SK-MEL-5 (cell line): ENCODE results near the gene HAND1. TPM values are rescaled to one million over a fixed set of nuclear protein-coding genes. Genes with fewer than 3 reads are reported as not detected.

Experiments
- DNase-seq: peaks from one replicate; pipeline ENCODE4 v3.0.0-alpha.2; 2016; ENCODE audit warnings: low read depth, low spot score
- in situ Hi-C: cut with HindIII; loops from 2 replicates; pipeline ENCODE4 v1.10.0; 2016; ENCODE audit warnings: low sequenced_read_pairs, high pct_unique_total_duplicates, low pct_unique_long_range_greater_than_20kb
- total RNA-seq: library from RNA; depleted of rRNA; stranded (reverse); fragments of >200 nt; shearing (Covaris generic); gene quantifications from 2 replicates; pipeline ENCODE4 v1.2.3, GENCODE V29; 2014; rRNA removed

Gene HAND1
- total RNA-seq, 1 experiment from 2014 or later = not detected

DNA sequence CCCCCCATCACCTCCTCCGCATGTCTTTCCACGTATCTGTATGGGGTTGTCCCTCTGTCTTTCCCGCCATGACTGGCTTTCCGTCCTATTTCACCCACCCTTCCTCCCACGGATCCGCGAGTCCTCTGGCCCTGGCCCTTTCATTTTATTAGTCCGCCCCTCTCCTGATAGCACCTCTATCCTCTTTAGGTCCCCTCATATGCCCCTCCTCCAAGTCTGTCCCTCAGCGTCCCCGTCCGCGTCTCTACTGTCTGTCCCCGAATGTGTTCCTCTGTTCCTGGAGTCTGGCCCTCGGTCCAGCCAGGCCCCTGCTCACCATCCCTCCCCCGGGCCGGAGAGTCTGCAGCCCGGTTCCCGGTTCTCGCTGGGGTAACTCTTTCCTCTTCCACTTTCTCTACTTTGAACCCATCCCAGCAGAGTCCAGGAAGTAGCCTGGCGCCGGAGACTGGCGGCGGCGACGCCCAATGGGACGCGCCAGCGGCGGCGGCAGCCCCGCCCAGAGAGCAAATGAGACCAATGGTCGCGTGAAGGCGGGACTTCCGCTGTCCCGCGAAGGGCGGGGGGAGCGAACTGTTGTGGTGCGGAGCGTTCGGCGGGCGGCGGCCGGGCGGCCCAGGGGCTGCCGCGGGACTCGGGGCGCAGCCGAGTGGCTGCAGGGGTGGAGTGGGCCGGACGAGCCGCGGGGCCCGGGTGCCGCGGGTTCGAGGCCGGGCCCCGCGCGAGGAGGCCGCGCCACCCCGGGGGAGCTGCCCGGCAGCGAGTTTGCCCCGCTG lies 32.4 kb downstream of the HAND1 start, which contains the start of gene SAP30L:
SAP30L (plus strand) TSS at position 576 of the 773 bp plus-strand sequence. CDS start 608 bp downstream, outside the sequence.
- in situ Hi-C loops = no loop called here
- DNase-seq = peak; percentile 89

DNA sequence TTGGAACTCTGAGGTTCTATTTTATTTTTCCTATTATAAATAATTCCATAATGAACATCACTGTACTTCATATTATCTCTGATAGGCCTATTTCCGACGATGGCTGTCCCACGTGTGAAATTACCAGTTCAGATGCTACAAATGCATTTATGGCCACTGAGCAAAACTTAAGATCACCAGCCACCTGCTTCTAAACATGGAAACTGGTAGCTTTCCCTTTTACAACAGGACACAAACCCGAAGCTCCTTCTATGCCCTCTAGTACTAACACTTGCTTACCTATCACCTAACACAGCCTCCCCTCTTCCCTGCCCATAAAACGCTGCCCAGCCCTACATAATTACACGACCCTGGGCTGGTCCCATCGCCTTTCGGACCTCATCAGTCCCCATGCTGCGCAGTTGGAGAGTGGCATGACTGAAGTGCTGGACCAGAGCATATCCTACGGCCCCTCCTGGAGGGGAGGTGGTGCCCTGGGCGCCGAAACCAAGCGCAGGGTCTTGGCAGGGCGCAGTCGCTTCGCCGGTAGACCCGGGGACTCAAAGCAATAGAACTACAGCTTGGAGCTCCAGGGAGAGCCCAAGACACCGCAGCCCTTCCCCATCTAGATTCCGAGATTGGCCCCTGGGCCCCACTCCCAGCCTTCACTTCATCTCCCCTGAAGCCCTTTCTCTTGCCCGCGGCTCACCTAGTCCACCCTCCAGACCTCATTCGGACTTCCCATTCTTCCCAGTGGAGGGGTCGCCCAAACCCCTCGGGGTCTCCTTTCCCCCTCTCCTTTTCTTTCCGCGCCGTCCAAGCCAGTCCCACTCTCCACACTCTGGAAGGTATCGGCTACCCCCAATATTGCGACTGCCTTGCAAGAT lies 33.2 kb downstream of the HAND1 start:
- DNase-seq = no peak
- in situ Hi-C loops = no loop called here

DNA sequence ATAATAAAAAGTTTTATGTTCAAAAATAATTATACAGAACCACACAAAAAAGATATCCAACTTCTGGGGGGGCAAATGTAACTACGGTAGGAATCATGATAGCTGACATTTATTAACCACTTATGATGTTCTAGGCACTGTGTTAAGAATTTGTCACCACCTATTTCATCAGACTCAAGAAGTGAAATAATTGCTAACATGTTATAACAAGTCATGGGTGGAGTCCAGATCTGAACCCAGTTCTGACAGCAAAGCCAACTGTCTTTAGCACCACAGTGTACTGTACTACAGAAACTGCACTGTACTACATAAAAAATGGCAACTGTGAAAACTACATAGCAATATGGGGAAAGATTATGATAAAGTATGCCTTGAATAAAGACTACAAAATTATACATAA lies 35.2 kb downstream of the HAND1 start:
- DNase-seq = no peak
- in situ Hi-C loops = no loop called here

DNA sequence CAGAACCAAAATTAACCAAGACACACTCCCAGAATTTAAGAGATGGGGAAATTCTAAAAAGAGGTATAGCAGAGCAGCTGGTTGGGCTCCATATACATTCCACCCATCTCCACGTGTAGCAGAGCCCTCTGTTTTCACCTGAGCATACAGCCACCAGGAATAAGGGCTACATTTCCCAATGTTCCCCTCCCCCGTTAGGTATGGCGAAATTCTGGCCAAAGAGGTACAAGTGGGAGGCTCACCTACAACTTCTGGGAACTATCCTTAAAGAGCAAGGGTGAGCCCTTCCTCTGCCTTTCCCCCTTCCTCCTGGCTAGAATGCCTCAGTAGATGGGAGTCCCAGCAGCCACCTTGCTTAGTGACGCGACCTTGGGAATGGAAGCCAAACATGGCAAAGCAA lies 37.5 kb downstream of the HAND1 start:
- in situ Hi-C loops = no loop called here
- no peak for DNase-seq

DNA sequence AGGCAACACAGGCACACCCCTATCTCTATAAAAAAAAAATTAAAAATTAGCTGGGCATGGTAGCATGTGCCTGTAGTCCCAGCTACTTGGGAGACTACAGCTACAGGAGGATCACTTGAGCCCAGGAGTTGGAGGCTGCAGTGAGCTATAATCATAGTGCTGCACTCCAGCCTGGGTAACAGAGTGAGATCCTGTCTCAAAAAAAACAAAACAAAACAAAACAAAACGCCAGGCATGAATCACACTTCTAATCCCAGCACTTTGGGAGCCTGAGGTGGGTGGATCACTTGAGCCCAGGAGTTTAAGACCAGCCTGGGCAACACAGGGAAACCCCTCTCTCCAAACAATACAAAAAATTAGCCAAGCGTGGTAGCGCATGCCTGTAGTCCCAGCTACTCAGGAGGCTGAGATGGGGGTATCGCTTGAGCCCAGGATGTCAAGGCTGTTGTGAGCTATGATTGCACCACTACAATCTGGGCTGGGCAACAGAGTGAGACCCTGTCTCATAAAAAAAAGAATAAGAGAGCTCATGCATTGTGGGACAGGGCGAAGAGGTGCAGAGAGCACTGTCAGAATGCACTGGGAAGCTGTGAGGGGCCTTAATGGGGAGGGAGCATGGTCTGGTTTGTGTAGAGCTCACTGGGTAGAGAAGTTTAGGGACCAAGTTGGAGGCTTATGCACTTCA lies 40.6 kb downstream of the HAND1 start:
- in situ Hi-C loops = no loop called here

DNA sequence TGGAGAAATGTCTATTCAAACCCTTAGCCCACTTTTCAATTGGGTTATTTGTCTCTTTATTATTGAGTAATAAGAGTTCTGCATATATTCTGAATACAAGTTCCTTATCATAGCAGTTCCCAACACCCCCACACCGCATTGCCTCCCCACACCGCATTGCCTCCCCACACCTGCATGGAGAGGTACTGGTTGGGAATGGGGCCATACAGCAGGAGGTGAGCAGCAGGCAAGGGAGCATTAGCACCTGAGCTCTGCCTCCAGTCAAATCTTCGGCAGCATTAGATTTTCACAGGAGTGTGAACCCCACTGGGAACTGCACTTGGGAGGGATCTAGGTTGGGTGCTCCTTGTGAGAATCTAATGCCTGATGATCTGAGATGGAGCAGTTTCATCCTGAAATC lies 42.8 kb downstream of the HAND1 start:
- no peak for DNase-seq
- in situ Hi-C loops = no loop called here

More for the DNA sequence above, 40.6 kb downstream of the HAND1 start:
- DNase-seq = no peak

DNA sequence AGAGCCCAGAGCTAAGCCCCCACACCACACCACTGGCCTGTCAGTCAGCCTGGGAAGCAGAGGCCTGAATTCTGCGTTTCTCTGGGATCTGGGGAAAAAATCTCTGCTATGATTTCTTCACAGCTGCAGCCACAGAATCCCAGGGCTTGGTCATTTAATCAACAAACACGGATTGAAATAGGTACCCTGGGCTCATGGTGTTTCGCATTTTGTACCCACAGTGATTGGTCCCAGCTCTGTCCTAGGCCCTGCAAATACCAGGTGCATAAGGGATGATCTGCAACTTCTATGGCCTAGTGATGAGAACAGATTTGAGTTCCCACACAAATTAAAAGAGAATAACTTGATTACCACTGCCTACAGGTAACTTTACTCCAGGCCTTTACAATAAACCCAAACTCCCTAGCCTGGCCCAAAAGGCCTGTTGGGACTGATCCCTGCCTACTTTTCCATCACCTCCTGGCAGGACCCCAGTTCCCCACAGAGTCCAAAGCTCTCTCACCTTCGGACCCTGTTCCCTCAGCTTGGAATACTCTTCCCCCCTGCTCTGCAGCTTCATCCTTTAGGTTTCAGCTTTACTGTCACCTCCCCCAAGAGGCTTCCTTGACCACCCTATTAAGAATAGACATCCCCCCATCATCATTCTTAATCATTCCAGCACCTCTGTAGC lies 46.9 kb downstream of the HAND1 start:
- in situ Hi-C loops = no loop called here
- DNase-seq = no peak

DNA sequence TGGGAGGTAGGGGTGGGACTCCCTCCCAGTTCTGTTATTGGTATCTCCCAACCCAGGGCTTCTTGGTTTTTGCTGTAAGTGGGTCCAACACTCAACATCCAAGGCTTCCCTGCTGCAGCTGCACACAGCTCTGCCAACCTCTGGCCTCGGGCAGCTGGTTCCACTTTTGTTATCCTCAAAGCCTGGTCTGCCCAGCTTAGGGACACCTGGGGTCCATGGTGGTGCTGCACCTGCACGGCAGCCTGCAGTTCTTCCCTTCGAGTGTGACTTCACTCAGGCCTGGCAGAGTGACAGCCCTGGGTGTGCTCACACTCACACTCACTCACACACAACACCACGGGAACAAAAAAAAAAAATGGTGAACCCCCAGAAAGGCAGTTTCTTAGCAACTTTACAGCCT lies 47.6 kb downstream of the HAND1 start:
- DNase-seq = no peak
- in situ Hi-C loops = no loop called here

DNA sequence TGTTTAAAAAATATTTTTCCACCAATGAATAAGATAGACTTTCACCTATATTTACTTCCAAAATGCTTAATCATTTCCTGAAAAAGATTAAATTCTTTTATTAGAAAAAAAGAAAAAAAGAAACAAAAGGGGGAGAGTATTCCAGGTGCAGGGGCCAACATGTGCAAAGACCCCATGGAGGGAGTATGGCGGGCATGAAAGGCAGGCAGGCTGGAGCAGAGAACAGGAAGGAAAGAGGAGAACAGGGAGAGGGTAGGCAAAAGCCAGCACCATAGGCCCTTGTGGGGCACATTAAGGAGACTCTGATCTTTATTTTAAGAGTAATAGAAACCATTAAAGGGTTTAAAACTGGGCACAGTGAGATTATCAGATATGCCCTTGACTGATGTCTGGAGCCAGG lies 48.7 kb downstream of the HAND1 start:
- no peak for DNase-seq
- in situ Hi-C loops = no loop called here

DNA sequence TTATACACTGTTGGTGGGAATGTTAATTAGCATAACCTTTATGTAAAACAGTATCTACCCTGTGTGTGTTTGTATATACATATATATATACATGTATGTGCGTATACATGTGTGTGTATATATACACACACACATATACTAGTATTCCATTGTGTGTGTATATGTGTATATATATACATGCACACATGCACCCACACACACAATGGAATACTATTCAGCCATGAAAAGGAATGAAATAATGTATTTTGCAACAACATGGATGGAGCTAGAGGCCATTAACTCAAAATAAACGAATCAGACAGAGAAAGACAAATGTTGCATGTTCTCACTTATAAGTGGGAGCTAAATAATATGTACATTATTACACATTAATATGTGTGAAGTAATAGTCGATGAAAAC lies 49.8 kb downstream of the HAND1 start:
- in situ Hi-C loops = no loop called here
- no peak for DNase-seq

Other genes starting within 250 kb of the HAND1 start
- 21.1 and 25.9 TPM in 2 replicates for gene SAP30L, start 32.2 kb downstream of the HAND1 start, total RNA-seq